PC-3 (cell line): ENCODE data around the gene OLIG2.

ENCODE experiments used
- CTCF ChIP-seq: fragments of 300-600 bp; sonication (generic); conservative IDR thresholded peaks from 2 replicates; pipeline ENCODE4 v1.5.1; 2017; ENCODE audit warnings: antibody characterized with exemption, low read depth, mild to moderate bottlenecking, low read length
- EZH2 ChIP-seq: fragments of 300-600 bp; sonication (generic); IDR thresholded peaks from one replicate; pipeline ENCODE4 v1.6.1; 2017; ENCODE audit warnings: antibody characterized with exemption, mild to moderate bottlenecking, low read length; ENCODE audit not compliant: unreplicated experiment
- EZH2phosphoT487 ChIP-seq: fragments of 300-600 bp; sonication (generic); IDR thresholded peaks from 2 replicates; pipeline ENCODE4 v1.6.1; 2018; ENCODE audit warnings: mild to moderate bottlenecking, antibody characterized with exemption, low read length, borderline replicate concordance

GRCh38 chr21:33028287-33028670 lies 2.5 kb downstream of the OLIG2 start:
- TF ChIP-seq CTCF (no peak), EZH2 (no peak), EZH2phosphoT487 (no peak)
